ENCODE measurements around the gene LPGAT1.

The LPGAT1 gene

GRCh38 chr1:211753649-211754251, 76.8 kb downstream of the LPGAT1 start:
- DNase-seq: no peak

- peak; percentile 25 for DNase-seq
These were observed 77.5 kb downstream of the LPGAT1 start for GRCh38 chr1:211752951-211753486.

GRCh38 chr1:211752317-211752716, 78.2 kb downstream of the LPGAT1 start:
- DNase-seq: no peak

DNA sequence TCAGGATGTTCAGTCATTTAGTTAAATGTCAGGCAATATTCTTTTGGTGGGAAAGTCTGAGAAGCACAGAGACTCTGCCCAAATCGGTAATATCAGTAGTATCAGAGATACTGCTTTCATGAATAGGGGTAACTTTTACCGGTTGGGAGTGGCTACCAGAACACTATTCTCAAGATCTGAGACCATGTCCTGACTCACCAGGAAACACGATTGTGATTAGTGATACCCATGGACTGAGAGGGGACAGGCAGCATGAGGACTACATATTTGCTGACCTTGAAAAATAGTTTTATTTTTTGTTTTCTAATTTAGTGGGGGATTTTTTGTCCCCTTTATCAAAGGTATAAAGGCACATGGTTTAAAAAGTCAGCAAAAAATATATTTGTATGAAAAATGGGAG, 79.1 kb downstream of the LPGAT1 start:
- no peak for DNase-seq

DNA sequence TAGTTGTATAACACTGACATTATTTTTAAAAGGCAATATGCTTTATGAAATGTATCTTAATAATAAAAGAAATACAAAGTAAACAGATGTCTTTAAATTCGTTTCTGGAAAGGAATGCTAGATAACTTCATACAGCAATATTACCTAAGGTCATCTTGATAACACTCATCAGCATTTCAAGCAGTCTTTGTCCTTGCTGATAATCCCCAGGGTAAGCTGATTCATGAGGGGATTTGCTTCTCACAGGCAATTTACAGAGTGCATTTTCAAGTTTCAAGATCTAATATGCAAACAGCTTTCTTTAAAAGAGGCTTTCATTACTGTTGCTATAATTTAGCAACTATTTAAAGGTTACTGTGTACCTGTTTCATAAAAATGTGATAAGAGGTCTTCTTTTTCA, 80.0 kb downstream of the LPGAT1 start:
- DNase-seq: no peak

DNA sequence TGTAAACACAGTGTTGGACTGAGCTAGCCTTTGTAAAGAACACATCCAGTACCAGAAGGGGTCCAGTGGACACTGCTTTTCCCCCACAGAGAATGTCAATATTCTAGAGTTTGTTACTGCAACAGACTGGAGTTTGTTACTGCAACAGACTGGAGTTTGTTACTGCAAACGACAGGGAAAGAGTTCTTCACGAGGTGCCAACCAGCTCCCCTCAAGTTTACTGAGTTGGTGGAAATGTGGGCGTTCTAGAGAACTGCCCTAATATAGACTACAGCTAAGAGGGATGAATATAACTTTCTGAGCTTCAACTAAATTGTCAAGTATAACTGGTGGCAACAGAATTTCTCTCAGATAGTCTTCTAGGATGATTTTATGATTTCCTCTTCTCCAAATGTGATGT, 81.3 kb downstream of the LPGAT1 start:
- no peak for DNase-seq

DNA sequence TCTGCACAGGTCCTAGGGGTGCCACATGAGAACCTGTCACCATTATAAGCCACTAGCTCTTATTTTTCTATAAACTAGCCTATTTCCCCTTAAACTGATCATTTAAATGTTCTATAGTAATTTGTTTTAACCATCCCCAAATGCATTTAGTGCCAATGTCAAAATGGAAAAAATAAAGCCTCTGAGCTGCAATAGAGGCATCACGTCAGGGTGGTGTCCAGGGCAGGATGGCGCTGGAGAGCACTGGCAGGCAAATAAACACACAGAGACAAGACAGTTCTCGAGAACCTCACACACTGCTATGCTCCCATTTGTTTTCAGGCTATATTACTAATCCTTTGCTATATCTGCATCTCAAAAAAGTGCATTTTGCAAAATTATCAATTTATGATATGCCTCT, 81.8 kb downstream of the LPGAT1 start:
- no peak for DNase-seq

DNA sequence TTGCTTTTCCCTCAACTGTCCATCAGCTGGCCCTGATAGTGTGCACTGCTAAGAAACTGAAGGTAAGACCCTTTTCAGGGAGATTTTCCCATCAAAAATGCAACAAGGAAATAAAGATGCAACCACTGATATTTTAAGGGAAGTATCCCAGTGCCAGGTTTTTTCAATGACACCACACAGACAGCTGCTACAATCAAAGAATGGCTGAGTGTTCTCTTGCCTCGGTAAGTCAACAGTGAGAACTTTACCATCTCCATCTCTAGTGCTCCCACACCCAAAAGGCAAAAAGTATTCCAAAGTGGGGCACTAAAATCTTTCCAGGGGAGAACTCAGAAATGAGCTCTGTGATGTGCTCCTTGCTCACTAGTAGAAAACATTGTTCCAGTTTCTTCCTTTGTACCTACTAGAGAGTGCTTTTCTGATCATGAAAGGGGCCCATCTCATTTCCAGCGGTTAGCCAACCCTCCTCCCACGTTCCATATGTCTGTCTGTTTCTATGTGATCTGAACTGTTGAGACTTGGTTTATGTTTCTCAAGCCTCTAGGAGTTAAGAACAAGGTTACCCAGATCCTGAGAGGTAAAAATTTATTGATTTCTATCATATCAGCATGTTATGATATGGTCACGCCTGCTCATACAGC, 87.6 kb downstream of the LPGAT1 start:
- no peak for DNase-seq

GRCh38 chr1:211742272-211742671, 88.3 kb downstream of the LPGAT1 start:
- no peak for DNase-seq

DNA sequence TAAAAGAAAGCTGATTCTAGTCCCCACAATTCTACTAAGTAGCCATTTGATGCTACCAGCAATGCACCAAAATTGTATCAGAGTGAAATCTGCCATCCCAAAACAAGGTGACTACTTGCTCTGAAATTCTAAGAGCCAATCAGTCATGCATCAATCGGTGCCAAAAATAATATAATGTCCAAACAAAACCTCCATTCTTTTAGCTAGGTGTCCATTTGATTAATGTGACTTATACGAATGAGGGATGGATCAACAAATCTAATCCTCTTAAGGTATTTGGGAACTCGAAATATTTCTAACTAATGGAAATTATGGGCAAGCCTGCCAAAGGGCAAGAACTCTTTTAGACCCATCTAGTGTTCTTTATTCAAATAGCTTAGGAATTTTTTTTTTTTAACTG, 88.8 kb downstream of the LPGAT1 start:
- no peak for DNase-seq

DNA sequence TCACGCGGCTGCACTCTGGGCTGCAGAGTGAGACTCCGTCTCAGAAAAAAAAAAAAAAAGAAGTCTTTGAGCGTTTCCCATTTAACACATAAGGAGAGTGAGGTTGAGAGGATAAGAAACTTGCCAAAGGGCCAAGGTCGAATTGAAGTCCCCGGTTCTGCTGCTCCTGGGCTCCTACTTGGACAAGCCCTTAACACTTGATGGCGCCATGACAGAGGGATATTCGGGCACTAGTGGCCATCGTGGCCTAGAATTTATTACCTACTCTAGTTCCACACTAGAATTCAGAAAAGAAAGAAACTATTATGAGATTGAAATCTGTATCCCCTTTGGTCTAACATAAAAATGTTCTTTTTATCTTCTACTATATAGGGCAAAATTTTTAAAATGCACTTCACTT, 89.4 kb downstream of the LPGAT1 start:
- DNase-seq: peak; percentile 17

DNA sequence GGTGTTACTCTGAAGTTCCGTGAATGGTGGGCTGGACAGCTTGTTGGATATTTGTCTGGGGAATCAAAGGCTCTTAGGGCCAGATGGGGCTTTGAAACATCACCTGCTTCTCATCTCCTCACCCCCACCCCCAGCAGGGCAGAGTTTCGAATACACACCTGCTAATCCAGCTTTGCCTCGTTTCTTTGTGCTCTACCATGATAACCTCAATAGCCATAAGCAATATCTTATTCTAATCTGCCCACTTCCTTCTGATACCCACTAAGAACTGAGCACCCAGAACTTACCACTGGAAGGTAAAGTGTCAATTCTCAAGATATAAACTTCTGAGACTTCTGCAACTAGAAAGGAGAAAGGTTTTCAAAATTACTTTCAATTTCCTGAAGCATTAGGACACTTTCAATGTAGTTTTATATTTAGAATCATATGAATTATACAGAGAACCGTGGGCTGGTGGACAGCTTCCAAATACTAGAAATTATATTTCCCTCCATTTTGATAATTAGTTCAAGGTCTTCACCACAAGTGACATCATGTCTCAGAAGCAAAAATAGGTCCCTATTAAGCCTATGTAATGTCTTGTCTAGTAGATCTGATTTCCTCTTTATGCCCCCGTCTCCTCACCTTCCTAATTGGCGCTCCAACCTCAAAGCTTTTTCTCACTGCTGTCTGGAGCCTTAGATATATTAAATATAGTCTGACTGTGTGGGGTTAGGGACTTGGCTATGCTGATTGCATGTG, 90.7 kb downstream of the LPGAT1 start:
- no peak for DNase-seq

GRCh38 chr1:211738691-211739301, 91.8 kb downstream of the LPGAT1 start:
- DNase-seq: peak; percentile 20

- DNase-seq: no peak
These were observed 92.4 kb downstream of the LPGAT1 start for GRCh38 chr1:211738096-211738690.

- DNase-seq: no peak
These were observed 93.2 kb downstream of the LPGAT1 start for GRCh38 chr1:211737115-211738035.

DNA sequence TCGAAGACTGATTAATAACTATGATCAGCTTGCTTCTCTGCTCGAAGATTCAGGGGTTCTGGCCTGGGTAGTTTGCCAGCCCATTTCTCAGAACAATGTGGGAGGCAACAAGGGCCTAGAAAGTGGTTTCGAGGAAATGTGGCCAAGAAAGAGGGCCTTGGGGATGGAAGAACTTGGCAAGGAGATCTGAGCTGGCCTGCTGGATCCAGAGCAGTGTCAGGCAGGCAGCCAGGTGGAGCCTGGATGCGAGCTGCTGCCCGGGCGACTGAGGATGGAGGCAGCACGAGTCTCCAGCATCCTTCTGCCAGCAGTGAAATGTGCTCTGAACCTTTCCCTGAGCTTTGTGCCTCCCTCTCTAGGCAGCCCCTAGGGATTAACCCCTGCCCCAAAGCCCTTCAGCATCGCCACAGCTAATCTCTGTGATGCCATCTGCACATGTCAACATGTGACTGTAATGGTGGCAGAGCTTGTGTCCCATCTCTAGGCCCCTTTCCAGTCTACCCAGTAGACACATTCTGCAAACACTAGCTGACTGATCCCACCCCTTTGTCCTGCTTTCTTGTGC, 94.1 kb downstream of the LPGAT1 start:
- no peak for DNase-seq

DNA sequence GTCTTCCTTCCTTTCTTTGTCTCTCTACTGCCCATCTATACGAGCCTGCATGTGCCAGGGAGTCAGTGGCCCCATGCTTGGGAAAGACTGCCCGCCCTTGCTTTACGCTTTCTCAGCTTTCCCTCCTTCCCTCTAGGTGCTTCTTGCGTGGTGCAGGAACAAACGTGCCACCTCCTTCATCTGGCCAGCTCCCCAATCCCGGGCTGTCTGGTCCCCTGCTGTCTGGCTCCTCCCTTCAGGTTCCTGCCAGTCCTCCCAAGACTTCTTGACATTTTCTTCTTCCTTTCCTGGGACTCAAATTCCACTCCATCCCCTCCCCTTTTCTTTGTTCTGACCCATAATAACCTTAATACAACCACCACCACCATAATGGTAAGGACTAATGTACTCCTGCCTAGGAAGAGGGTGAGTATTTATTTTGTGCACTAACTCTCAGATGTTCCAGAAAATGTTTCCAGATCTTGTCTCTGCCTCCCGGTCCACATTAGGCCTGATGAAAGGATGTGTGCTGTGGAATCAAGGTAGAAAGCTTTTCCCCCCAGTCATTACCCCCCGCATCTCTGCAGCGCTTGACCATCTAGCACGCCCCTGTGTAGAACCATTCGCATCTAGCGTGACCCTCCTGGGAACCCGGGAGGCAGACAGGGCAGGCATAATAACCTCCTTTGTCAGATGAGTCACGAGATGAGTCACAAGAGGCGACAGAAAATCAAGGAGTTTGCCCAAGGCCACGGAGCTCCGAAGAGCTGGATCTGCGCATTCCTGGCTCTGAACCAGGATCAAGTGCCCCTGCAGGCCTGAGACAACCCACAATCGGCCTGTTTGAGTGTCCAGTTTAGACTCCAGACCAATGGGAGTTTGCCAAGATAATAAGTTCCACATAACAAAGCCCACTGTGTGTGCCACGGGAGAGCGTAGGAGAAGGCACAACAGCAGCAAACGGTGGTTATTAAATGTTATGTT, 95.1 kb downstream of the LPGAT1 start:
- DNase-seq: no peak

DNA sequence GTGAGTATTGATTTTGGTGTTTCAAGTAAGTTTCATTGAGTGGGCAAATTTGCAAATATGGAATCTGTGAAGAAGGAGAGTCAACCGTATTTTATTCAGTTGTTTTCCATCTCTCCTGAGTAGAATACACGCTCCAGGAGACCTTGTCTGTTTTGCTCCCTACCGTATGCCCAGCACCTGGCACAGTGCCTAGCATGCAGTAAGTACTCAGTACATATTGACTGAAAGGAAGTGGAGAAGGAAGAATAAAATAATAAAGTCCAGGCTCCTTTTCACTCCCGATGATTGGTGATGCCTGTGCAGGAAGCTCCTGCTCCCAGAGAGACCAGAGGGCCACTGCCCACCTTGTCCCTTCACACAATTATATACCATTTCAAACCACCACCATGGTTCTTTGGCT, 95.8 kb downstream of the LPGAT1 start:
- no peak for DNase-seq

GRCh38 chr1:211734359-211734758, 96.2 kb downstream of the LPGAT1 start:
- no peak for DNase-seq

GRCh38 chr1:211732293-211732980, 98.1 kb downstream of the LPGAT1 start:
- no peak for DNase-seq

Data from hematopoietic multipotent progenitor cell treated with erythropoietin and hydrocortisone succinate and interleukin-3 and kit ligand, for 6 days (in vitro differentiated cells).